WI38 (cell line): ENCODE data around the gene SIGLEC5.
"Not testable (repeated sequence)": the region's sequence is repeated elsewhere in the genome, so short reads cannot be mapped to it uniquely, and the experiment has no call there.

Source experiments
- H3K4me3 ChIP-seq: 2 replicates; pipeline ENCODE4 v1.5.1; 2011; ENCODE audit warnings: low read depth, mild to moderate bottlenecking, control low read depth, low read length
- TF ChIP-seq, protein P1 (sequence below): IDR thresholded peaks from 2 replicates; pipeline ENCODE4 v1.5.1; 2012; ENCODE audit warnings: low read depth, mild to moderate bottlenecking, control low read depth, low read length

Gene SIGLEC5

DNA sequence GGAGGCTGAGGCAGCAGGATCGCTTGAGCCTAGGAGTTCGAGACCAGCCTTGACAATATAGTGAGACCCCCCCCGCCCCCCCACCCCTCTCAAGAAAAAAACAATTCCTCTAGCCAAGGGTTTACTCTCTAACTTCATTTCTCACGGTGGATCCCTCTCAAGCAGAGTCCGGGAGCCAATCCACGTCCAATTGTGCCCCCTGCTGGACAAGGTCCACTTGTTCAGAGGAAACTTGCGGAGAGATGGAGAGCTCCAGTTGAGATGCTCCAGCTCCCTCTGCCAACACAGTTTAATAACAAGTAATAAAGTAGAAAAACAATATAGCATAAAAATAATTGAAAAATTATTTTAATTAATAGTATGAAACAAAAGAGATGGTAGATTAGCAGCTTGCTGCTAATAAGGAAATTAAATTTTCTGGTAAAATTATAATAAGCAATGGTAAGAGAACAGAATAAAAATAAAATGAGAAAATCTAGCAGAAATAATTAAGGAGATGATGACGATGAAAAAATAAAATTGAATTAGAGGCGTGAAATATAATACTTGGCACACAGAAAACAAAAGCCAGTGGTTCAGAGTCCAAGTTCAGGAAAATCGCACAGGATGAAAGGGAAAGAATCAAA, 30.9 kb upstream of the SIGLEC5 start:
- TF ChIP-seq, protein P1, sequence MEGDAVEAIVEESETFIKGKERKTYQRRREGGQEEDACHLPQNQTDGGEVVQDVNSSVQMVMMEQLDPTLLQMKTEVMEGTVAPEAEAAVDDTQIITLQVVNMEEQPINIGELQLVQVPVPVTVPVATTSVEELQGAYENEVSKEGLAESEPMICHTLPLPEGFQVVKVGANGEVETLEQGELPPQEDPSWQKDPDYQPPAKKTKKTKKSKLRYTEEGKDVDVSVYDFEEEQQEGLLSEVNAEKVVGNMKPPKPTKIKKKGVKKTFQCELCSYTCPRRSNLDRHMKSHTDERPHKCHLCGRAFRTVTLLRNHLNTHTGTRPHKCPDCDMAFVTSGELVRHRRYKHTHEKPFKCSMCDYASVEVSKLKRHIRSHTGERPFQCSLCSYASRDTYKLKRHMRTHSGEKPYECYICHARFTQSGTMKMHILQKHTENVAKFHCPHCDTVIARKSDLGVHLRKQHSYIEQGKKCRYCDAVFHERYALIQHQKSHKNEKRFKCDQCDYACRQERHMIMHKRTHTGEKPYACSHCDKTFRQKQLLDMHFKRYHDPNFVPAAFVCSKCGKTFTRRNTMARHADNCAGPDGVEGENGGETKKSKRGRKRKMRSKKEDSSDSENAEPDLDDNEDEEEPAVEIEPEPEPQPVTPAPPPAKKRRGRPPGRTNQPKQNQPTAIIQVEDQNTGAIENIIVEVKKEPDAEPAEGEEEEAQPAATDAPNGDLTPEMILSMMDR = peak; percentile 73
- no peak overlapping the region for H3K4me3 ChIP-seq

DNA sequence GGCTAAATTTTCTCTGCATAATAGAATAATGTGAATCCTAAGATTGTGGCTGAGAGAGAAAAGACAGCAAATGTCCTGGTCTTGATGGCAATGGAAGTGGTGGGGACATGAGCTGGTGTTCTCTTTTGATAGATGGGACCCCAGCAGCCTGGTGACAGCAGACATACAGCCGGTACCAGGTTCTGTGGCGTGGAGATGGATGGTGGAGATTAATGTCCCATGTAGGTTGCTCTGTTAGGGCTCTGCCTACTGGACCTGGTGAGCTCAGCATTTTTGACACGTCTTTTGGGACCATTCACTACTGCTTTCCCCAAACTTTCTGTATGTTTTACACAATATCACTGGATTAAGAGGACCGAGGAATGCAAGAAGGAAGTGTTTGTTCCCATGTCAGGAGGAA, 24.6 kb upstream of the SIGLEC5 start:
- TF ChIP-seq, protein P1 = no peak
- no peak overlapping the region for H3K4me3 ChIP-seq

DNA sequence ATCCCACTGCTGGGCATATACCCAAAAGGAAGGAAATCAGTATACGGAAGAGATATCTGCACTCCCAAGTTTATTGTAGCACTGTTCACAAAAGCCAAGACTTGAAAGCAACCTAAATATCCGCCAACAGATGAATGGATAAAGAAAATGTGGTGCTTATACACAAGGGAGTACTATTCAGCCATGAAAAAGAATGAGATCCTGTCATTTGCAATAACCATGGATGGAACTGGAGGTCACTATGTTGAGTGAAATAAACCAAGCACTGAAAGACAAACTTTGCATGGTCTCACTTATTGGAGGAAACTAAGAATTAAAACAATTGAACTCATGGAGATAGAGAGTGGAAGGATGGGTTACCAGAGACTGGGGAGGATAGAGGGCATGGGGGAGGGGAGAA, 23.0 kb upstream of the SIGLEC5 start:
- no peak overlapping the region for H3K4me3 ChIP-seq
- TF ChIP-seq, protein P1 = no peak

DNA sequence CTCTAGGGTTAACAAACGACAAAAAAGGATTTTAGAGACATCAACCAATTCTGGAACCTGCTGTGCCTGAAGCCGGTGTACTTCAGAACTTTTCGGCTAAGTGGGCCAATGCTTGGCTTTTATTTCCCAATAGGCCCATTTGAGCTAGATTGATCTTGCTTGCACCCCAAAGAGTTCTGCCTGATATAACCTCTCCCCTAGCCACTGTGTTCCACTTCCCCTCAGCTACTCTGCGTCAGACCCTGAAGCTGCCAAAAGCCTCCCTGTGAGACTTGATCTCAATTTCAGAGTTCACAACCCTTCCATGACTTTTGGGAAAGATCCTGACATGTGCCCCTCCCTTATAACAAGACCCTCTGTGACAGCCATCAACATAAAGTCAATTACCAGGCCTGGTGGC, 22.1 kb upstream of the SIGLEC5 start:
- TF ChIP-seq, protein P1 = no peak
- no peak overlapping the region for H3K4me3 ChIP-seq

DNA sequence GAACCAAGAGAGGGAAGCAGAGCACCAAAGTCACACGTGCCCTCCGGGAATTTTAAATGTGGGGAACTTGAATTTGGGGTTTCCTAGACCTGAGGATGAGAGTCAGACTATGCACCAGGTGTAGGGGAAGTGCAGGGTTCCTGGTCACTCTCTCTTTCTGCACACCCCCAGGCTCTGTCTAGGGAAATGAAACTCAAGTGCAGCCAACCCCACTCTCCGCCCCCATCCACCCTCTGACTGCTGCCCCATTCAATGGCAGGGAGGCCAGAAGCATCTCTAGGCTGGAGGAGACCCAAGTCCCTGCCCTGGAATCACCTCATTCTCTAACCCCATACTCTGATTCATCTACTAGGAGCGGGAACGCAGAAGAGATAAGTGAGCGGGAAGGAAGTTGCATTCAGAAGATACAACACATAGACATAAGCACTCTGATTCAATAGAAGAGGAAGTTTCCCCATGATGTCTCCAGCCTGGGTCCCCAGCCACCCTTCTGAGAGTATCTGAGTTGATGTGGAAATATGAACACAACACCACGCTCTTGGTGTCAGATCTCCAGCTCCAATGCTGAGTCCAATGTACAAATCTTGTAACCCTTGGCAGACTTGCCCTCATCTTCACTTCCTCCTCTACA, 21.1 kb upstream of the SIGLEC5 start:
- no peak overlapping the region for H3K4me3 ChIP-seq
- TF ChIP-seq, protein P1 = no peak

DNA sequence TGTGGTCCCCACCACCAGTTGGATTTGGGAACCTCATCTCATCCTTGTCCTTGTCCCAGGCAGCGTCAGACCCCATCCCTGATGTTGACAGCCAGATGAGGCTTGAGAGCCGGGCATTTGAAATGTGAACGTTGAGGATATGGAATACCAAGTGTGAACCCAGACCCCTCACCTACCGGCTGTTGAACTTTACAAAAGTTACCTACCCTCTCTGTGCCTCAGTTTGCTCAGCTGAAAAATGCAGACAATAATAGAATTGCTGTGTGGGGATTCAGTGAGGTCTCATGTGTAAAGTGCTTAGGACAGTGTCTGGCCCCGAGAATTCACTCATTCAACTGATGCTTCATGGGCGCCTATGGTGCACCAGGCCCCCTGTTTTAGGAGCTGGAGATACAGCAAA, 17.1 kb upstream of the SIGLEC5 start:
- TF ChIP-seq, protein P1 = no peak
- no peak overlapping the region for H3K4me3 ChIP-seq

DNA sequence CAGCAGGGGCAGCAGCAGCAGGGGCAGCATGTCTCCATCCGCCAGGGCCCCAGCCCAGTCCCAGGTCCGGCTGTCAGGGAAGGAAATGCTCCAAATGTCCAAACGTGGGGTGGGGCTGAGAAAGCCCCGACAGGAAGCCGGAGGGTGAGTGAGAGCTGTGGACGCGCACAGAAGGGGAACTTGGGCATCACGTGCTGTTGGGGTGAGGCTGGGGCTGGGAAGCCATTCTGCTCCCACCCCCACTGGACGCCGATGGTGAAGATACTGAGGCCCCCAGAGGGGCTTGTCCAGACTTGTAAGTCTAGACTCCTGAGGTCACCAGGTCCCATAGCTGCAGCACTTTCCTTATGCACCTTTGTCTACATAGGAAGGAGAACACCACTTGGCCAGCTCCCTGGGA, 16.5 kb upstream of the SIGLEC5 start, which contains the start of gene SIGLEC14:
Gene SIGLEC14, minus strand, starts transcription at position 96 of the 400 bp plus-strand sequence. Its CDS starts 66 bp downstream, at position 30.
- not testable (repeated sequence) for H3K4me3 ChIP-seq
